Endothelial cell of hepatic sinusoid (primary cell): ENCODE results near the gene SLC9A9.
"Not testable (repeated sequence)": the region's sequence is repeated elsewhere in the genome, so short reads cannot be mapped to it uniquely, and the experiment has no call there.

Experiments
- in situ Hi-C: cut with HindIII; loops from 2 replicates; pipeline ENCODE4 v1.10.0; 2017; ENCODE audit warnings: low sequenced_read_pairs

The SLC9A9 gene

DNA sequence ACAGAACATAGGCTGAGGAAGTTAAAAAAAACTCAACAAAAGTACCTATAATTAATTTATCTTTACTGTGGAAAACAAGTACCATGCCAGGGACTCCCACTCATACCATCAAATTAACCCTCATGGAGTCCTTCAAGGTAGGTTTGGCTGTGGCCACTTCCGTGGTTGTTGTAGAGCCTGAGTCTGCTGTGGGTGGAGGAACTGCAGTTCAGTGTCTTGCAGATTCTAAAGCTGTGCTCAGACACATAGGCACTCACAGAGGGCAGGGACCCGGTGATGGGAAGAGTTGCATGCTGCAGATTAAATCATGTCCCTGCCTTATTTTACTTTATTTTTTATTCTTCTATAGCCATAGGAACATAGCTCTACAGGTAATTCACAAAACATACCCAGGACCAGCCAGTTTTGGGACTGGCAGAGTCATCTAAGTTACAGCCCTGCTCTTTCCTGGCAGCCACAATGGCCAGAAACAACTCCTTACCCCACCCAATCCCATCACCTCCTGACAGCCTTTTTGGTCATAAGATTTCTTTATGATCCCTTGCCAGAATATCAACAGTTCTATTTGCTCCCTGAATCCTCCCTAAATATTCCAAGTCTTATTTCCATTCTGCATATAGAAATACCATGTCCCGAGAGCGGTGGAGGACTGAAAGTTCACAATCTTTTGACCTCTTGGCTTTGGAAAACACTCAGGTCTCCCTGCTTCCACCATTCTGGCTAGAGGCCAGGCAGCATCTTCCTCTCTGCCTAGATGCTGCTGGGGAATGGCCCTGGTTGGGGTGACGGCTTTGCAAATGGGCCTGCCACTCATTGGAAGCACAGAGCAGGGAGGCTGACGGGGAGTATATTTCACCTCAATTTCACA, 535.0 kb downstream of the SLC9A9 start:
- in situ Hi-C loops = no loop called here

- in situ Hi-C loops = no loop called here
Measured at GRCh38 chr3:143311096-143311495, 537.2 kb downstream of the SLC9A9 start.

DNA sequence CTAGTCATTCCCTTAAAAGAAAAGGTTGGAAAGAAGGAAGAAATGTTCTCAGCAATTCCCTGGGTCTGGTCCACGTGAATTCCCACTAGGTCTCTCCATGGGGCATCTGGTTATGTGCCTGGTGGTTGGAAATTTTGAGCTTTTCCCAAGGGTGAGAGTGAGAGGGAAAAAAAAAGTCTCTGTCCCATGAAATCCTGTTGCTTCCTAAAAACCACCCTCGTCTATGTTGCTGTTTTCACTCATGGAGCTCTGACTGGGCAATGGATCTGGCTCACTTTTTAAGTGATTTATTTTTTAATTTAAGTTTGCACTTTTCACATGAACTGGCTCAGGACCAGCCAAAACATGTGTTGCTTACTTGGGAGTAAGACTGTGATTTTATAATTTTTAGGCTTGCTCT, 538.6 kb downstream of the SLC9A9 start:
- in situ Hi-C loops = no loop called here

- in situ Hi-C loops = no loop called here
Measured at GRCh38 chr3:143307613-143308183, 540.6 kb downstream of the SLC9A9 start.

DNA sequence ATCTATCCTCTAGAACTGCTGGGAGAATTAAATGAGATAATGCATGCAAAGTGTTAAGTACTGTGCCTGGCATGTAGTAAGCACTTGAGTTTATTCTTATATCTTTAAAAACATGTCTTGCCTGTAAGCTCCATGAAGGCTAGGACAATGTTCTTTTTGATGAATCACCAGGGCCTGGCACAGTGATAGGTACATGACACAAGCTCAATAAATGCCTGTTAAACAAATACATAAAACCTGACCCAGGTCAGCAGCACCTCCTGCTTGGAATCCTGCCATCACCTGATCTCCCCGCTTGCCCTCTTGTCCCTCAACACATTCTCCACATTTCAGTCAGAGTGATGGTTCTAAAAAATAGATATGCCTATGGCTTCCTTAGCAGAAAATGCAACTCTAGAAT, 541.9 kb downstream of the SLC9A9 start:
- in situ Hi-C loops = no loop called here

DNA sequence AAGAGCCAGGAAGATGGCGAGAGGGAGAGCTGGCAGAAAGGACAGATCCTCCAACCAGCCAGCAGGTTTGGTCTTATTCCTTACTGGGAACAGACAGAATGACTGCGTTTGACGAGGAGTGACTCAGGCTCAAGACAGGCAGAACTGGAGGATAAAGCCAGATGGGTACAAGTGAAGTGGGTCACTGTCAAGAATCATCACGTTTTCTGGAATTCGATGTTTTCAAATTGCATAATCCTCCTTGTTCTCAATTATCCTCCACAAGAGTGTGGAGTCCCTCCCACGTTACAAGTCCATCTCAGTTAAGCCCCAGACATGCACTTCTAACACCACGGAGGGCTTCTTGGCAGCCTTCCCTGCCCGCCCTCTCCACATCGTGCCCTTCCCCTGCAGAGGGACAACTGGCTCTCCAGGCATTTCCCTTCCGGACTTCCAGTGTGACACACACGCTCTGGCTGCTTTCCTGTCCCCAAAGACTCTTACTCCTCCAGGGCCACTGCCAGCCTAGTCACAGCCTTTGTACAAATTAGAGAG, 545.6 kb downstream of the SLC9A9 start:
- in situ Hi-C loops = no loop called here

GRCh38 chr3:143301031-143301901, 547.0 kb downstream of the SLC9A9 start:
- in situ Hi-C loops = no loop called here

DNA sequence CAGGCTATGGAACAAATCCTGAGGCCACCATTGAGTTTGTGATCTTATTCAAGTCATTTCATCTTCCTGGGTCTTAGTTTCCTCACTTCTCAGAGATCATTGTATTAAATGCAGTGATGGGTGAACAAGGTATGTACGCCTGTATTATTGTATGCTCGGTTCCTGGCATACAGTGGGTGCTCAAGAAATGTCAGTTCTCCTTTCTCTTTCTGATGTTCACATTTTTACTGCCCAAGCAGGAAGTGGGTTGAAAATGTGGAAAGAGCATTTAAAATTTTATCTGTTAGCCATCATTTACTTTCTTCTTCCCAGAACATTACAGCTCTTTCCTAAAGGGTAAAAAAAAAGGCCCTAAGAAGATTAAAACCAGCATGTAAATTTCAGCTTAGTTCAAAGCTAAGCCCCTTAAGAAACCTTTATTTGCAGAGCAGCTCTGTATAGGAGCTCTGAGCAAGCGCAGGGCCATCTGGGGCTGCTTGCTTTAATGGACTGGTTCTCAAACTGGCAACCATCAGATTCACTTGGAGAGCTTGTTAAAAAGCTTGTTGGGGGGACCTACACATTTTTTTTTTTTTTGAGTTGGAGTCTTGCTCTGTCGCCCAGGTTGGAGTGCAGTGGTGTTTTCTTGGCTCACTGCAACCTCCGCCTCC, 549.3 kb downstream of the SLC9A9 start:
- in situ Hi-C loops = no loop called here

DNA sequence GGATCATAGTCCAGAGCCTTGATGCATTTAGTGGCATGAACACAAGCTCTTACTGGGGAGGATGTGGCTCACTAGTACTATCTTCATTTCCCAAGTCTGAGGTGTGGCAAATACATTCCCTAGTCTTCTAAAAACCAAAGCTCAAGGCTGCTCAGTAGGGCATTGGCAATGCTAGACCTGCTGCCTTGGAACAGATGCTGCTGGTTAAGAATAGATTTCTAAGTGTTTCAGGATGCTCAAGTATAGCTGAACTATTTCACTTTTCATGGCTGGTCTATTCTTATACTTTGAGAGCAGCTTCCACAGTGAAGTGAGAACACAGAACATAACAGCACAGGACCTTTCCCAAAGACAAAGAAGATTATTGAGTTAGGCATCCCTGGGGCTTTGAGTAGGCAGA, 549.9 kb downstream of the SLC9A9 start:
- in situ Hi-C loops = no loop called here

- in situ Hi-C loops = no loop called here
Measured at GRCh38 chr3:143295201-143296080, 552.8 kb downstream of the SLC9A9 start.

DNA sequence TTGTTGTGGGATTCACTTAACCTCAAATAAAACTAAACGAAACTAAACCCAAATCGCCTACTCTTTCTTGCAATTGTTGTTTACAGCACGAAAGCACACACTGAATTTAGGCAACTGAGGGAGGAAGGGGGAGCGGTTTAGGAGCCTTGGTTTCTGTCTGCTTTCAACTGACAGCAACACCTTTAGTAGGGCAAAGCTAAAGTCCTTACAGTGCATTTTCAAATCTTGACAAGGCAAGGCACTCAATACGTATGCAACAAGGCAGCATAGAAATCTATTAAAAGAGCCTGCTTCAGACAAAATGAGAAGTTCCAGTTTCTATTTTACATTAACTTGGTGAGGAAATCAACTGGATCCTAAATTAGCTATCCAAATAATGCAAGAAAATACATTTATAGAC, 554.1 kb downstream of the SLC9A9 start:
- in situ Hi-C loops = no loop called here

- in situ Hi-C loops = no loop called here
Measured at GRCh38 chr3:143291836-143292447, 556.3 kb downstream of the SLC9A9 start.

GRCh38 chr3:143288944-143289343, 559.3 kb downstream of the SLC9A9 start:
- in situ Hi-C loops = no loop called here

DNA sequence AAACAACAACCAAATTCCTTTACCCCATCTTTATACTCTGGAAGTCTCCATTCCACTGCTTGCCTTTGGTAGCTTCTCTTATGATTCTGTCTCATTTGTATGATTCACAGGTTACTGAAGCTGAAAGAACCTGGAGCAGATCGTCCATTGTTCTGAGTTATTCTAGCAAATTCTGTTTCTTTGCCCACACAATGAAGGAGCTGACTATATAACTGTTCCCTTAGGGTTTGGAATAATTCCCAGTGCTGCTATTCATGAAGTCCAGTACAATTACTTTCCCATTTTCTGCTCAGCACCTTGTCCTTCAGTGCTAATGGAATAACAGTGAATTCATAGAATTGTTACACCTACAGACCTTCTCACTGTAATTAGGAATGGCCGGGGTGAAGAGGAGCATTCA, 560.9 kb downstream of the SLC9A9 start:
- in situ Hi-C loops = no loop called here

DNA sequence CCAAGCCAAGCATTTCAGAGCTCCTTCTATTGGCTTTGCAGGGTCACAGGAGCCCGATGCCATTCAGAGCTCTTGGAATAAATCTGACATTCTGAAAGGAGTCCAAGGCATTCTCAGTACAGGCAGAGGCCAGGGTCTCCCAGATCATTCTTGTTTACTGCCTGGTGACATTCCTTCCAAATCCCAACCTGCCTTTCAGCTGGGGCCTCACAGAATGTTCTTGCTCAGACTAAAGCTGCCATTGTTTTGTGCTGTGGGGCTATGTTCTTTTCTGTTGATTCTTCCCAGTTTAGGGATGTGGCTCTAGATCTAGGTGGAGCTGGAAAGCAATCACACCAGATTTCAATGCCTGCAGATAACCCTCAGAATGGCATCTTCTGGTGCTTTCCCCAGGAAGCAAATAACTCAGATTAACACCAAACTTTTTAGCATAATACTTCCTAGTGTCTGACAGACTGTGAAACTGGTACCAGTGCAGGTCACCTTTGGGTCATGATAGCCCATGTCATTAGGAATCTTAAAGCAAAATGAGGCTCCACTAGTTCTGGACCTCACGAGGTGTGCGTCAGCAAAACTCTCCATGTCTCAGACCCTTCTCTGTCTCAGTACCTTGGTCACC, 561.8 kb downstream of the SLC9A9 start:
- in situ Hi-C loops = no loop called here

- in situ Hi-C loops = no loop called here
Measured at GRCh38 chr3:143283432-143284128, 564.7 kb downstream of the SLC9A9 start.

GRCh38 chr3:143280984-143281383, 567.3 kb downstream of the SLC9A9 start:
- in situ Hi-C loops = no loop called here

DNA sequence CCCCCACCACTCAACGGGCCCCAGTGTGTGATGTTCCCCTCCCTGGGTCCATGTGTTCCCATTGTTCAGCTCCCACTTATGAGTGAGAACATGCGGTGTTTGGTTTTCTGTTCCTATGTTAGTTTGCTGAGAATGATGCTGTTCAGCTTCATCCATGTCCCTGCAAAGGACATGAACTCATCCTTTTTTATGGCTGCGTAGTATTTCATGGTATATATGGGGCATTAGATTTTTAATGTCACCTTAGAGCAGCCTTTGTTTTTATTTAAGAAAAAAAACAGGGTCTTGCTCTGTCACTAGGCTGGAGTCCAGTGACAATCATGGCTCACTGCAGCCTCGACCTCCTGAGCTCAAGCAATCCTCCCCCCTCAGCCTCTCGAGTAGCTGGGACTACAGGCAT, 568.7 kb downstream of the SLC9A9 start:
- in situ Hi-C loops = not testable (repeated sequence)
